Lower leg skin (tissue), 4 donors: ENCODE data around the gene RHOXF2. TPM values are rescaled to one million over a fixed set of nuclear protein-coding genes. Genes with fewer than 3 reads are reported as not detected.
"Not testable (repeated sequence)": the region's sequence is repeated elsewhere in the genome, so short reads cannot be mapped to it uniquely, and the experiment has no call there.

Experiments used
- DNase-seq, 2 donors: peaks; one replicate each; pipeline ENCODE4 v3.0.0-alpha.2; 2019; ENCODE audit warnings: low spot score in 2 of 2
- H3K4me3 ChIP-seq: fragments of 200-600 bp; sonication (generic); 2 replicates; pipeline ENCODE4 v1.5.1; 2017; ENCODE audit warnings: mild to moderate bottlenecking, low read depth; ENCODE audit not compliant: poor library complexity, severe bottlenecking
- CTCF ChIP-seq, 3 donors: fragments of 450-650 bp; IDR thresholded peaks; one replicate each; pipeline ENCODE4 v1.5.1; 2016; ENCODE audit warnings: antibody characterized with exemption in 3 of 3, mild to moderate bottlenecking in 3 of 3, moderate library complexity in 2 of 3
- POLR2A ChIP-seq, 2 donors: fragments of 450-650 bp; IDR thresholded peaks; one replicate each; pipeline ENCODE4 v1.6.1; 2016 to 2017; ENCODE audit warnings: antibody characterized with exemption in 2 of 2, mild to moderate bottlenecking in 1 of 2, moderate library complexity in 1 of 2
- WGBS, 2 donors: methylation state at CpG; one replicate each; pipeline ENCODE4 v1.1.5; 2018; 5-methylcytosine and 5-hydroxymethylcytosine counted together
- intact Hi-C: fragments of 100-400 bp; cut with DNase I; formaldehyde crosslinking; loops from one replicate; pipeline ENCODE4 v1.15.0; 2023; ENCODE audit warnings: low total_unique reads
- total RNA-seq, 4 donors: library from RNA; depleted of rRNA; stranded (reverse); fragments of >200 nt; gene quantifications; one replicate each; pipeline ENCODE4 v1.1.0, GENCODE V29; 2016

The RHOXF2 gene
- total RNA-seq, 4 donors from 2014 or later: not detected

GRCh38 chrX:120145295-120145925 is 13.0 kb upstream of the RHOXF2 start:
- no peak overlapping the region for H3K4me3 ChIP-seq
- no peak for TF ChIP-seq CTCF (IDR thresholded peaks at IDR 0.05)
- TF ChIP-seq POLR2A (IDR thresholded peaks at IDR 0.05): no peak
- DNase-seq: no peak
- WGBS, 2 donors: 57 to 58% methylated on average over 4 of the region's 4 CpGs
- intact Hi-C loops: no loop called here

- intact Hi-C loops, H3K4me3 ChIP-seq, DNase-seq: not testable (repeated sequence)
- WGBS, 2 donors: 79 to 90% methylated on average over 1 of the region's 1 CpG
Observed at GRCh38 chrX:120146323-120146722, 12.1 kb upstream of the RHOXF2 start.

GRCh38 chrX:120147537-120147936 is 10.9 kb upstream of the RHOXF2 start:
- intact Hi-C loops: no loop called here

GRCh38 chrX:120150109-120150744 is 8.2 kb upstream of the RHOXF2 start:
- no CpG with 5 or more reads among the region's 12 CpGs for WGBS, 2 donors
- DNase-seq, H3K4me3 ChIP-seq, intact Hi-C loops: not testable (repeated sequence)

More at GRCh38 chrX:120147537-120147936, 10.9 kb upstream of the RHOXF2 start:
- DNase-seq: no peak
- no peak overlapping the region for H3K4me3 ChIP-seq
- TF ChIP-seq POLR2A (IDR thresholded peaks at IDR 0.05): no peak
- TF ChIP-seq CTCF (IDR thresholded peaks at IDR 0.05): no peak
- 90% methylated on average over 5 to 8 of the region's 8 CpGs for WGBS, 2 donors

GRCh38 chrX:120159086-120159485 is 673 bp downstream of the RHOXF2 start:
- intact Hi-C loops, H3K4me3 ChIP-seq, DNase-seq: not testable (repeated sequence)
- 88% methylated on average over 23 of the region's 33 CpGs; no CpG with 5 or more reads in 1 of the 2 donors for WGBS, 2 donors

GRCh38 chrX:120193254-120193653 is 34.8 kb downstream of the RHOXF2 start:
- H3K4me3 ChIP-seq, DNase-seq, intact Hi-C loops: not testable (repeated sequence)
- WGBS, 2 donors: no CpG with 5 or more reads among the region's 6 CpGs

GRCh38 chrX:120193720-120194119 is 35.3 kb downstream of the RHOXF2 start:
- H3K4me3 ChIP-seq, intact Hi-C loops, DNase-seq: not testable (repeated sequence)
- no CpG with 5 or more reads among the region's 2 CpGs for WGBS, 2 donors

- DNase-seq, H3K4me3 ChIP-seq, intact Hi-C loops: not testable (repeated sequence)
- no CpG with 5 or more reads among the region's 6 CpGs for WGBS, 2 donors
Observed at GRCh38 chrX:120195786-120196185, 37.4 kb downstream of the RHOXF2 start.

GRCh38 chrX:120196626-120197283 is 38.3 kb downstream of the RHOXF2 start:
- intact Hi-C loops, DNase-seq, H3K4me3 ChIP-seq: not testable (repeated sequence)
- no CpG with 5 or more reads among the region's 8 CpGs for WGBS, 2 donors
